Endothelial cell of hepatic sinusoid (primary cell): Measurements from ENCODE around the gene CDH19.

Experiments
- in situ Hi-C: cut with HindIII; loops from 2 replicates; pipeline ENCODE4 v1.10.0; 2017; ENCODE audit warnings: low sequenced_read_pairs

The CDH19 gene

DNA sequence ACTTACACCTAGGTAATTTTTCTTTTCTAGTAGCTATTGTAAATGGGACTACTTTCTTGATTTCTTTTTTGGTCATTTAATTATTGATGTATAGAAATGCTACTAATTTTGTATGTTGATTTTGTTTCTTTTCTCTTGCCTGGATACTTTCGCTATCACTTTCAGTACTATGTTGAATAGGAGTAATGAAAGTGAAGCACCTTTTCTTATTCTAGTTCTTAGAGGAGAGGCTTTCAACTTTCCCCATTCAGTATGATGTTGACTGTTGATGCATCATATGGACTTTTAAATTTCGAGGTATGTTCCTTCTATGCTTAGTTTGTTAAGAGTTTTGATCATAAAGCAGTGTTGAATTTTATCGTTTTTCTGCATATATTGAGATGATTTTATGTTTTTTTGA lies 142.5 kb downstream of the CDH19 start:
- in situ Hi-C loops = no loop called here

DNA sequence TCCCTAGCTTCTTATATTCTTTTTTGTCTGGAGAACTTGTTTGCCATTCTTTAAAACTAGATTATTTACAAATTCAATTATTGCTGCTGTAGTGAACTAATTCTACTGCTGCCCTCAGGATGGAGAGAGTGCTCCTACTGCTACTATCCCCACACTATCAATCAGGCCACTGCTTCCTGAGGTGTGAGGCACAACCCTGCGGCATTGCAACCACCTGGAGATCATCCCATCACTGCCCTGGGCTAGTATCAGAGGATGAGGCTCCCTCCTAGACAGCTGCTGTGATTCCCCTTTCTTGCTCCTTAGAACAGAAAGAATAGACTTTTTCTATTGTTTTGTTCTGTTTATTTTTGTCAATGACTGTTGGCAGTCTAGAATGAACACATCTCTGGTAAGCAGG lies 146.6 kb downstream of the CDH19 start:
- in situ Hi-C loops = no loop called here
